H1 (cell line): ENCODE results near the gene CACFD1.

Experiments
- CHD2 ChIP-seq: IDR thresholded peaks from 2 replicates; pipeline ENCODE4 v1.6.1; 2012; ENCODE audit warnings: low read length, improper control_type of control experiment
- CTBP2 ChIP-seq: IDR thresholded peaks from 2 replicates; pipeline ENCODE4 v1.7.0; 2011; ENCODE audit warnings: borderline replicate concordance, mild to moderate bottlenecking, moderate library complexity, mixed read lengths, low read length; ENCODE audit not compliant: insufficient read depth, insufficient read length
- JUN ChIP-seq: IDR thresholded peaks from 2 replicates; pipeline ENCODE4 v1.6.1; 2011; ENCODE audit warnings: low read depth, mild to moderate bottlenecking, improper control_type of control experiment, low read length
- KDM4A ChIP-seq: IDR thresholded peaks from one replicate; pipeline ENCODE4 v1.7.1; 2012; ENCODE audit warnings: low read depth, mild to moderate bottlenecking, moderate library complexity, low read length, inconsistent platforms; ENCODE audit not compliant: severe bottlenecking
- RAD21 ChIP-seq, 2 experiments: IDR thresholded peaks in 1 of 2; conservative IDR thresholded peaks in 1 of 2; 2 replicates each; pipeline ENCODE4 v1.6.1; 2011; ENCODE audit warnings: low read depth in 2 of 2, low read length in 2 of 2, improper control_type of control experiment in 1 of 2, inconsistent platforms in 1 of 2, mild to moderate bottlenecking in 1 of 2, moderate library complexity in 1 of 2
- RXRA ChIP-seq: IDR thresholded peaks from 2 replicates; pipeline ENCODE4 v1.6.1; 2011; ENCODE audit warnings: low read depth, mild to moderate bottlenecking, low read length, moderate library complexity; ENCODE audit not compliant: insufficient read depth
- SP2 ChIP-seq: IDR thresholded peaks from 2 replicates; pipeline ENCODE4 v1.6.1; 2012; ENCODE audit warnings: mild to moderate bottlenecking, low read length, inconsistent platforms
- YY1 ChIP-seq: IDR thresholded peaks from 2 replicates; pipeline ENCODE4 v1.6.1; 2011; ENCODE audit warnings: low read depth, mild to moderate bottlenecking, low read length
- ZNF274 ChIP-seq: IDR thresholded peaks from 2 replicates; pipeline ENCODE4 v1.7.0; 2012; ENCODE audit warnings: low read length, borderline replicate concordance; ENCODE audit errors: extremely low read depth
- TF ChIP-seq, protein P1 (sequence below): IDR thresholded peaks from 2 replicates; pipeline ENCODE4 v1.6.1; 2011; ENCODE audit warnings: low read depth, mild to moderate bottlenecking, low read length; ENCODE audit not compliant: insufficient read depth
- TF ChIP-seq, protein P2 (sequence below), 3 experiments: IDR thresholded peaks; 1 replicate in 2 of 3; 2 replicates in 1 of 3; pipeline versions ENCODE4 v1.5.1 to v1.6.1; 2011; ENCODE audit warnings: low read length in 3 of 3, mild to moderate bottlenecking in 3 of 3, inconsistent platforms in 2 of 3, low read depth in 1 of 3, moderate library complexity in 1 of 3; ENCODE audit not compliant: insufficient read depth in 1 of 3; ENCODE audit errors: control extremely low read depth in 1 of 3

DNA sequence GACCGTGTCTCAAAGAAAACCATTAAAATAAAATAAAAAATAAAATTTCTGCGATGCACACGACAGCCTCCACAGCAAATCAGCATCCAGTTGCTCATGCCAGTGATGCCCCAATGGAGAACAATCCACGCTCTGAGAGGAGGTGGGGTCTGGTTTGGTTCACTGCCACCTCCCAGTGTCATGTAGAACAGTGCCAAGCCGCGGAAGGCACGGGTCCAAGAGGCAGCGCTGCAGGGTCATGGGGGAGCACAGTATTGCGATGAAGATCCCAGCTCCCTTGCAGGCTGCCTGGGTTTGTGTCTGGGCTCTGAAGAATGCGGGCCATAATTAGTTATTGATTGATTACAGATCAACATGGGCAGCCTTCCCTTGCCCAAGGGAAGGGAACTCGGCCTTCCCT is 6.1 kb upstream of the CACFD1 start:
- TF ChIP-seq CHD2 (no peak), SP2 (no peak), RXRA (no peak), ZNF274 (no peak), KDM4A (no peak), YY1 (no peak), JUN (no peak), RAD21 (IDR thresholded peaks at IDR 0.05 in 1 of 2, conservative IDR thresholded peaks at IDR 0.05 in 1 of 2; ENCODE audit: low read depth in 2 of 2, low read length in 2 of 2) (no peak), CTBP2 (no peak)
- TF ChIP-seq, protein P1, sequence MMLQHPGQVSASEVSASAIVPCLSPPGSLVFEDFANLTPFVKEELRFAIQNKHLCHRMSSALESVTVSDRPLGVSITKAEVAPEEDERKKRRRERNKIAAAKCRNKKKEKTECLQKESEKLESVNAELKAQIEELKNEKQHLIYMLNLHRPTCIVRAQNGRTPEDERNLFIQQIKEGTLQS: no peak
- TF ChIP-seq, protein P2, sequence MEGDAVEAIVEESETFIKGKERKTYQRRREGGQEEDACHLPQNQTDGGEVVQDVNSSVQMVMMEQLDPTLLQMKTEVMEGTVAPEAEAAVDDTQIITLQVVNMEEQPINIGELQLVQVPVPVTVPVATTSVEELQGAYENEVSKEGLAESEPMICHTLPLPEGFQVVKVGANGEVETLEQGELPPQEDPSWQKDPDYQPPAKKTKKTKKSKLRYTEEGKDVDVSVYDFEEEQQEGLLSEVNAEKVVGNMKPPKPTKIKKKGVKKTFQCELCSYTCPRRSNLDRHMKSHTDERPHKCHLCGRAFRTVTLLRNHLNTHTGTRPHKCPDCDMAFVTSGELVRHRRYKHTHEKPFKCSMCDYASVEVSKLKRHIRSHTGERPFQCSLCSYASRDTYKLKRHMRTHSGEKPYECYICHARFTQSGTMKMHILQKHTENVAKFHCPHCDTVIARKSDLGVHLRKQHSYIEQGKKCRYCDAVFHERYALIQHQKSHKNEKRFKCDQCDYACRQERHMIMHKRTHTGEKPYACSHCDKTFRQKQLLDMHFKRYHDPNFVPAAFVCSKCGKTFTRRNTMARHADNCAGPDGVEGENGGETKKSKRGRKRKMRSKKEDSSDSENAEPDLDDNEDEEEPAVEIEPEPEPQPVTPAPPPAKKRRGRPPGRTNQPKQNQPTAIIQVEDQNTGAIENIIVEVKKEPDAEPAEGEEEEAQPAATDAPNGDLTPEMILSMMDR (IDR thresholded peaks at IDR 0.05; ENCODE audit: control extremely low read depth in 1 of 3, insufficient read depth in 1 of 3, low read depth in 1 of 3, low read length in 3 of 3): no peak
